Heart left ventricle (tissue), 16 donors: ENCODE data around the gene SDR9C7. TPM values are rescaled to one million over a fixed set of nuclear protein-coding genes. Genes with fewer than 3 reads are reported as not detected.
A peak's percentile ranks its signal among the peaks of the same experiment; 100 is the strongest.
"Not testable (repeated sequence)": the region's sequence is repeated elsewhere in the genome, so short reads cannot be mapped to it uniquely, and the experiment has no call there.

Experiments
- ATAC-seq, 4 donors: fragments of 200-7000 bp; cut with Tn5 transposase; one replicate each; pipeline ENCODE4 v1.9.1; 2020 to 2022; ENCODE audit warnings: moderate library complexity in 4 of 4, mild to moderate bottlenecking in 3 of 4, moderate number of reproducible peaks in 1 of 4
- DNase-seq, 5 donors: peaks; one replicate each; pipeline ENCODE4 v3.0.0-alpha.2; 2020
- H3K27ac ChIP-seq, 12 donors: fragments of 200-600 bp; sonication (generic) in 4 of 12; one replicate each; pipeline versions ENCODE4 v1.5.0 to v1.8.0; 2016 to 2022; ENCODE audit warnings: mild to moderate bottlenecking in 2 of 12
- H3K27me3 ChIP-seq, 9 donors: fragments of 200-600 bp; sonication (generic) in 2 of 9; one replicate each; pipeline versions ENCODE4 v1.5.1 to v1.8.0; 2016 to 2022; ENCODE audit warnings: mild to moderate bottlenecking in 3 of 9
- H3K36me3 ChIP-seq, 9 donors: fragments of 200-600 bp; sonication (generic) in 2 of 9; one replicate each; pipeline versions ENCODE4 v1.5.0 to v1.8.0; 2018 to 2022; ENCODE audit warnings: mild to moderate bottlenecking in 2 of 9
- H3K4me1 ChIP-seq, 12 donors: fragments of 200-600 bp; sonication (generic) in 4 of 12; one replicate each; pipeline versions ENCODE4 v1.5.0 to v1.8.0; 2016 to 2022; ENCODE audit warnings: mild to moderate bottlenecking in 3 of 12
- H3K4me3 ChIP-seq, 12 donors: fragments of 200-600 bp; sonication (generic) in 4 of 12; one replicate each; pipeline versions ENCODE4 v1.5.0 to v1.8.0; 2017 to 2022; ENCODE audit warnings: mild to moderate bottlenecking in 9 of 12, moderate library complexity in 4 of 12
- H3K9me3 ChIP-seq, 12 donors: fragments of 200-600 bp; sonication (generic) in 4 of 12; one replicate each; pipeline versions ENCODE4 v1.5.0 to v1.8.0; 2016 to 2022; ENCODE audit warnings: mild to moderate bottlenecking in 1 of 12
- CTCF ChIP-seq, 12 donors: fragments of 200-600 bp; sonication (generic) in 4 of 12; IDR thresholded peaks; one replicate each; pipeline versions ENCODE4 v1.5.0 to v1.8.0; 2018 to 2022; ENCODE audit warnings: antibody characterized with exemption in 12 of 12, mild to moderate bottlenecking in 5 of 12
- POLR2A ChIP-seq, 2 donors: fragments of 450-650 bp; IDR thresholded peaks; one replicate each; pipeline ENCODE4 v1.6.1; 2017; ENCODE audit warnings: antibody characterized with exemption in 2 of 2, mild to moderate bottlenecking in 2 of 2, moderate library complexity in 2 of 2
- WGBS, 4 donors: extraction: QIAGEN DNeasy Blood & Tissue Kit in 2 of 4; methylation state at CpG; one replicate each; pipeline versions ENCODE4 v1.1.5 to v1.1.7; 2013 to 2018; 5-methylcytosine and 5-hydroxymethylcytosine counted together
- intact Hi-C, 10 donors: fragments of 100-400 bp; cut with DNase I; formaldehyde crosslinking; loops; one replicate each; pipeline versions ENCODE4 v1.11.1 to v1.14.2; 2022
- polyA plus RNA-seq, 2 donors: library from polyadenylated mRNA; stranded (reverse); fragments of 200-250 nt; gene quantifications; one replicate each; pipeline ENCODE4 v1.2.3, GENCODE V29; 2013
- total RNA-seq, 9 donors: library from RNA; depleted of rRNA in 2 of 9; stranded (reverse); fragments of >200 nt in 2 of 9; fragmentation: NEBNext Ultra II Directional in 3 of 9; extraction: Animal tissue kit (Norgen Biotek cat#: 25700) in 3 of 9; gene quantifications; one replicate each; pipeline versions ENCODE4 v1.1.0 to v1.2.4, GENCODE V29; 2016 to 2023
- donor health status: ischemic (EF 13 %, LVEDD 7.1; RV severe dilation, severe dysfunction).
- donor health status: healthy with polysubstance abuse.
- donor health status: DM: no; HTN: yes; CAD: no.
- donor health status: DM: no; HTN: no; CAD: no.
- donor health status: ischemic (EF 25% LVEDD 6.9; RV normal size, moderate dysfunction).
- donor health status: ischemic (EF 25% LVEDD 5.7; RV mildly dilated, moderate dysfunction).
- donor health status: healthy.
- donor health status: DM: yes; HTN: yes; CAD: no.
- donor health status: ischemic (EF 35%, LVEDD 5.7; RV mildly dilated, moderate dysfunction).
- donor health status: nonischemic (EF 11% LVEDD 7.7; RV severe dilation, severe dysfunction).
- donor health status: DM: yes; HTN: yes; CAD: no.
- donor health status: PGD.
- donor health status: ischemic (EF 29% LVEDD 5.4; RV normal size, mild dysfunction).
- donor health status: nonischemic (EF 23%, LVEDD 6.1; RV moderate dilation, normal function).

SDR9C7 gene
- total and polyA plus RNA-seq, 11 donors = 0.12 to 0.27 (median 0.20) TPM; not detected in 8

GRCh38 chr12:56880125-56880992, 53.8 kb downstream of the SDR9C7 start:
- Histone ChIP-seq H3K36me3 (no peaks in the 10 kb centered on the region), H3K4me3 (no peak overlapping the region), H3K4me1 (peaks cover 0 to 9% (median 0%) of the 10 kb centered on the region in 12 donors), H3K9me3 (peaks cover 0 to 19% (median 4%) of the 10 kb centered on the region in 12 donors), H3K27me3 (no peaks in the 10 kb centered on the region), H3K27ac (no peak overlapping the region)
- TF ChIP-seq POLR2A (IDR thresholded peaks at IDR 0.05) (no peak), CTCF (IDR thresholded peaks at IDR 0.05) (no peak)
- WGBS, 4 donors = 31 to 64% (median 46%) methylated on average over 1 of the region's 1 CpG
- ATAC-seq (no peak), DNase-seq (no peak)
- intact Hi-C loops = no loop called here

GRCh38 chr12:56879240-56880124, 54.7 kb downstream of the SDR9C7 start:
- WGBS, 4 donors = 67 to 89% (median 84%) methylated on average over 8 to 28 of the region's 28 CpGs
- H3K4me1 ChIP-seq, DNase-seq, intact Hi-C loops, H3K36me3 ChIP-seq, H3K4me3 ChIP-seq, ATAC-seq, H3K27me3 ChIP-seq, H3K27ac ChIP-seq: not testable (repeated sequence)
- H3K9me3 ChIP-seq = peaks cover 0 to 19% (median 4%) of the 10 kb centered on the region in 12 donors

- no peak for DNase-seq
- Histone ChIP-seq H3K4me1 (peaks cover 0 to 9% (median 0%) of the 10 kb centered on the region in 12 donors), H3K9me3 (peaks cover 0 to 18% (median 4%) of the 10 kb centered on the region in 12 donors), H3K36me3 (no peaks in the 10 kb centered on the region), H3K4me3 (no peak overlapping the region), H3K27ac (no peak overlapping the region), H3K27me3 (no peaks in the 10 kb centered on the region)
- ATAC-seq = peak in 2 of 4 donors; percentile 48
- TF ChIP-seq POLR2A (IDR thresholded peaks at IDR 0.05) = no peak
- TF ChIP-seq CTCF (IDR thresholded peaks at IDR 0.05) = no peak
- intact Hi-C loops = no loop called here
Observed at GRCh38 chr12:56878010-56878339, 56.2 kb downstream of the SDR9C7 start.

- DNase-seq (no peak), ATAC-seq (no peak)
- 27 to 61% (median 43%) methylated on average over 1 of the region's 1 CpG for WGBS, 4 donors
- no peaks in the 10 kb centered on the region for H3K36me3 ChIP-seq
- peaks cover 0 to 9% (median 0%) of the 10 kb centered on the region in 12 donors for H3K4me1 ChIP-seq
- no peaks in the 10 kb centered on the region for H3K27me3 ChIP-seq
- intact Hi-C loops = no loop called here
- no peak overlapping the region for H3K27ac ChIP-seq
- peaks cover 0 to 12% (median 4%) of the 10 kb centered on the region in 12 donors for H3K9me3 ChIP-seq
- TF ChIP-seq CTCF (IDR thresholded peaks at IDR 0.05) (no peak), POLR2A (IDR thresholded peaks at IDR 0.05) (no peak)
- no peak overlapping the region for H3K4me3 ChIP-seq
Observed at GRCh38 chr12:56877195-56878009, 56.8 kb downstream of the SDR9C7 start.
